Measurements from ENCODE around the gene GYPA.
A peak's percentile ranks its signal among the peaks of the same experiment; 100 is the strongest.
"Not testable (repeated sequence)": the region's sequence is repeated elsewhere in the genome, so short reads cannot be mapped to it uniquely, and the experiment has no call there.

Gene GYPA

GRCh38 chr4:144140594-144141295 is at the start of gene GYPA:
GYPA (minus strand) TSS chr4:144140718; CDS start chr4:144140635, 83 bp downstream.
- DNase-seq (ENCODE audit: low spot score): not testable (repeated sequence)

GRCh38 chr4:144190009-144190408 is 49.5 kb upstream of the GYPA start:
- peak; percentile 14 for DNase-seq (ENCODE audit: low spot score)

GRCh38 chr4:144189121-144189520 is 48.6 kb upstream of the GYPA start:
- DNase-seq (ENCODE audit: low spot score): no peak

- no peak for DNase-seq (ENCODE audit: low spot score)
Measured at GRCh38 chr4:144185086-144185485, 44.6 kb upstream of the GYPA start.

- DNase-seq (ENCODE audit: low spot score): no peak
Measured at GRCh38 chr4:144183165-144183564, 42.6 kb upstream of the GYPA start.

GRCh38 chr4:144181391-144181790 is 40.9 kb upstream of the GYPA start:
- DNase-seq (ENCODE audit: low spot score): no peak

GRCh38 chr4:144179152-144179739 is 38.7 kb upstream of the GYPA start:
- DNase-seq (ENCODE audit: low spot score): no peak

GRCh38 chr4:144178414-144178813 is 37.9 kb upstream of the GYPA start:
- no peak for DNase-seq (ENCODE audit: low spot score)

- DNase-seq (ENCODE audit: low spot score): no peak
Measured at GRCh38 chr4:144176476-144176875, 36.0 kb upstream of the GYPA start.

GRCh38 chr4:144174401-144175067 is 34.0 kb upstream of the GYPA start:
- peak; percentile 49 for DNase-seq (ENCODE audit: low spot score)

- DNase-seq (ENCODE audit: low spot score): no peak
Measured at GRCh38 chr4:144171697-144172096, 31.2 kb upstream of the GYPA start.

GRCh38 chr4:144169211-144169610 is 28.7 kb upstream of the GYPA start:
- DNase-seq (ENCODE audit: low spot score): no peak

GRCh38 chr4:144154044-144154443 is 13.5 kb upstream of the GYPA start:
- DNase-seq (ENCODE audit: low spot score): no peak

GRCh38 chr4:144142690-144143326 is 2.3 kb upstream of the GYPA start:
- peak; percentile 18 for DNase-seq (ENCODE audit: low spot score)

GRCh38 chr4:144141493-144141892 is 975 bp upstream of the GYPA start:
- DNase-seq (ENCODE audit: low spot score): no peak

GRCh38 chr4:144139991-144140390 is 527 bp downstream of the GYPA start:
- DNase-seq (ENCODE audit: low spot score): not testable (repeated sequence)

- not testable (repeated sequence) for DNase-seq (ENCODE audit: low spot score)
Measured at GRCh38 chr4:144139547-144139946, 971 bp downstream of the GYPA start.

GRCh38 chr4:144138239-144138638 is 2.3 kb downstream of the GYPA start:
- DNase-seq (ENCODE audit: low spot score): not testable (repeated sequence)

GRCh38 chr4:144137137-144137931 is 3.2 kb downstream of the GYPA start:
- not testable (repeated sequence) for DNase-seq (ENCODE audit: low spot score)

GRCh38 chr4:144136189-144136588 is 4.3 kb downstream of the GYPA start:
- DNase-seq (ENCODE audit: low spot score): not testable (repeated sequence)

GRCh38 chr4:144130167-144130566 is 10.4 kb downstream of the GYPA start:
- DNase-seq (ENCODE audit: low spot score): not testable (repeated sequence)
